WI38 (cell line): ENCODE measurements around the gene APBA1.

Experiments
- H3K4me3 ChIP-seq: 2 replicates; pipeline ENCODE4 v1.5.1; 2011; ENCODE audit warnings: low read depth, mild to moderate bottlenecking, control low read depth, low read length
- TF ChIP-seq, protein P1 (sequence below): IDR thresholded peaks from 2 replicates; pipeline ENCODE4 v1.5.1; 2012; ENCODE audit warnings: low read depth, mild to moderate bottlenecking, control low read depth, low read length

Gene APBA1

DNA sequence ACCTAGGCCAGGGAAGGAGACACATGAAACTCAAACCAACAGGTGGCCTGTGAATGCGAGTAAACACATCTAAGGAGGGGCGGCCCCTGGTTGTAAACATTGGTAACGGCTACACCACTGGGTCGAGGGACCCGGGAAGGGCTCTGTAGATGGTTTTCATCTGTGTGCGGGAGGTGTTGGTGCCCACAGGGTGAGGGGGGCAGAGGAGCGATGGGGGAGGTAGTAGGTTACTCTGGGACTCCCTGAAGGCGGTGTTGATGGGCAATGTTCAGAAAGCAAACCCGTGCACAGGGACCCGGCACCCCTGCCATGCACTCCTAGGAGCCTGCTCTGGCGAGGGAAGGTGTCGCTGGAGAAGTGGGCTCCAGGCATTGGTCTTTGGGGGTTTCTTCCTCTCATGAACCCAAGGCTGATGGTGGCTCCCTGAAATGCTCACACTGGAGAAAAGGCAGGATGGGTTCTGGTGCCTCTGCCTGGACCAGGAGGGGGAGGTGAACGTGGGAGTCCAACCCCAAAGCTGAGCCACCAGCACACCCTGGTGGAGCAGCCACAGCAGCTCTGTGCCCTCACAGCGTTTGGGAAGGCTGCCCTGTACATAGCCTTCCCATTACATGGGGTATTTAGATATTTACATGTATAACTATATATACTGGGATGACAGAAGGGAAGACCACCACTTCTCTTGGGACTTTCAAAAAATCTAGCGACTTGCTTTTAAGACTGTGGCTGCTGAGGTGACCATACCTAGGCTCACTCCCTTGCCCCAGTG is 244.0 kb downstream of the APBA1 start:
- H3K4me3 ChIP-seq, result no peak overlapping the region
- TF ChIP-seq, protein P1, sequence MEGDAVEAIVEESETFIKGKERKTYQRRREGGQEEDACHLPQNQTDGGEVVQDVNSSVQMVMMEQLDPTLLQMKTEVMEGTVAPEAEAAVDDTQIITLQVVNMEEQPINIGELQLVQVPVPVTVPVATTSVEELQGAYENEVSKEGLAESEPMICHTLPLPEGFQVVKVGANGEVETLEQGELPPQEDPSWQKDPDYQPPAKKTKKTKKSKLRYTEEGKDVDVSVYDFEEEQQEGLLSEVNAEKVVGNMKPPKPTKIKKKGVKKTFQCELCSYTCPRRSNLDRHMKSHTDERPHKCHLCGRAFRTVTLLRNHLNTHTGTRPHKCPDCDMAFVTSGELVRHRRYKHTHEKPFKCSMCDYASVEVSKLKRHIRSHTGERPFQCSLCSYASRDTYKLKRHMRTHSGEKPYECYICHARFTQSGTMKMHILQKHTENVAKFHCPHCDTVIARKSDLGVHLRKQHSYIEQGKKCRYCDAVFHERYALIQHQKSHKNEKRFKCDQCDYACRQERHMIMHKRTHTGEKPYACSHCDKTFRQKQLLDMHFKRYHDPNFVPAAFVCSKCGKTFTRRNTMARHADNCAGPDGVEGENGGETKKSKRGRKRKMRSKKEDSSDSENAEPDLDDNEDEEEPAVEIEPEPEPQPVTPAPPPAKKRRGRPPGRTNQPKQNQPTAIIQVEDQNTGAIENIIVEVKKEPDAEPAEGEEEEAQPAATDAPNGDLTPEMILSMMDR, result no peak

DNA sequence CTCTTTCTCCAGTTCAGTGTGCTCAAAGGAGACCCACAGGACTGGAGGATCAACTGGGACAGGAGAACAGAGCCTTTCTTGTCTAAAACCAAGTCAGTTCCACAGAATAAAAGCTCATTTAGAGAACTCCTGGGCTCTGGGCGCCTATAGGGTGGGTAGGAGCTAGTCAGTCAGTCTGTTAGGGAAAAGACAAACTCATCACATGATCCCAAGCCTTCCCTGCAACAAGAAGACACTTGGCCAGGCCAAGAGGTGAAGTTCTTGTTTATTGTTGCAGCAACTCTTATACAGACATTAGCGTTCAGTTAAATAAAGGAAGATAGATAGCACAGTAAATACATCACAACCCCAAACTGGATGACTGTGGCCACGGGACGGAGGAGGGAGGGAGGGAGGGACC is 244.9 kb downstream of the APBA1 start:
- no peak overlapping the region for H3K4me3 ChIP-seq
- TF ChIP-seq, protein P1, result no peak

DNA sequence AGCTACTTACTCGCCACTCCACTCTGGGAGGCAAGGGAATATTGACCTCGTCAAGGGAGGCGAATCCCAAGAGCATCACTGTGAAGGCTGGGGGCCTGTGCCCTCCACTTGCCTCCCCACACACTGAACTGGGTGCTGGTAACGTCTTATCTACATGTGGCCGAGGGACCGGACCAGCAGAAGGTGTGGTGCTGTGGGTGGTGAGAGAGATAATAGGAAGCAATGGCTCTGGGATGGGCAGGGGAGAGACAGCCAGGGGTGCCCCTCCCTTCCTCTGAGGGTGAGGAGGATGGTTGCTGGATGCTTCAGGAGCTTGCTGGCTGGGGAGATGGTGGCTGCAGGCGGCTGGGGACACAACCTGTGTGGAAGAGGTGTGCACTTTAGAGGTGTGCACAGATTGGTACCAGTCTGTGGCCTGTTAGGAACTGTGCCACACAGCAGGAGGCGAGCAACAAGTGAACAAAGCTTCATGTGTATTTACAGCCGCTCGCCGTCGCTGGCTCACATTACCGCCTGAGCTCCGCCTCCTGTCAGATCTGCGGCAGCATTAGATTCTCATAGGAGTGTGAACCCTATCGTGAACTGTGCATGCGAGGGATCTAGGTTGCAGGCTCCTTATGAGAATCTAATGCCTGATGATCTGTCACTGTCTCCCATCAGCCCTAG is 246.9 kb downstream of the APBA1 start:
- TF ChIP-seq, protein P1, result no peak
- no peak overlapping the region for H3K4me3 ChIP-seq

DNA sequence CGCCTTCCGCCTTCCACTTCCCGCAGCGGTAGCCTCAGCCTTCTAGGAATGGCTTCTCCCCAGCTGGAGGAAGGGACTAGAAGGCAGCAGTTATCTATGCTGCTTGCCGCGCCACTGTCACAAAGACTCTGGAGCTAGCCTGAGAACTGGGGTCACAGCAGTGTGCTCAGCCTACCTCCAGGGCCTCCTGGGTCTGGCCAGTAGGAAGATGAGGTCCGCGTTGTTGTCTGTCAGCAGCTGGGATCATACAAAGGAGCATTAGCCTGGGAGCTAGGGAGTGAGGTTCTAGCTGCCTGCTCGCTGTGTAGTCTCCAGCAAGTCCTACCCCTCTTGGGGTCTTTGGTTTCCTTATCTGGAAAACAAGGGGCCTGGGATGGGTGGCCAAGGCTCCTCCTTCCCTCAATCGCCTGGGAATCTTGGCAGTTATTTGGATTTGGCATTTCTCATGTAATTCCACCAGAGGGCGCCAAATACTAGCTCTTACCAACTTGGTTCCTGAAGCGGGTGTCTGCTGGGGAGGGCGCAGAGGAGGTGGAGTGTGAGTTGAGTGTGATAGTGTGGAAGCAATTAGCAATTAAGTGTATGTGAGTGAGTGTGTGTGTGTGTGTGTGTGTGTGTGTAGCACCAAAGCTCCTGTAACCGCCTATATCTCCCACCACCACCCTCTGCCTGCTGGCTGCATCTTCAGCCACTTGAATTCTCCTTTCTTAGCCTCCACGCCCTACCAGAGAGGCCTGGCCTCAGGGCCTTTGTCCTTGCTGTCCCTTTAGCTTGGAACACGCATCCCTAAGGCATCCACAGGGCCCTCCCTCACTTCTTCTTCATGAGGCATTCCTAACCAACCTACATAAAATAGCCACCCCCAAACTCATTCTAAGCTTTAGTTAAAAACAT is 250.0 kb downstream of the APBA1 start:
- TF ChIP-seq, protein P1, result peak; percentile 64
- H3K4me3 ChIP-seq, result no peak overlapping the region

DNA sequence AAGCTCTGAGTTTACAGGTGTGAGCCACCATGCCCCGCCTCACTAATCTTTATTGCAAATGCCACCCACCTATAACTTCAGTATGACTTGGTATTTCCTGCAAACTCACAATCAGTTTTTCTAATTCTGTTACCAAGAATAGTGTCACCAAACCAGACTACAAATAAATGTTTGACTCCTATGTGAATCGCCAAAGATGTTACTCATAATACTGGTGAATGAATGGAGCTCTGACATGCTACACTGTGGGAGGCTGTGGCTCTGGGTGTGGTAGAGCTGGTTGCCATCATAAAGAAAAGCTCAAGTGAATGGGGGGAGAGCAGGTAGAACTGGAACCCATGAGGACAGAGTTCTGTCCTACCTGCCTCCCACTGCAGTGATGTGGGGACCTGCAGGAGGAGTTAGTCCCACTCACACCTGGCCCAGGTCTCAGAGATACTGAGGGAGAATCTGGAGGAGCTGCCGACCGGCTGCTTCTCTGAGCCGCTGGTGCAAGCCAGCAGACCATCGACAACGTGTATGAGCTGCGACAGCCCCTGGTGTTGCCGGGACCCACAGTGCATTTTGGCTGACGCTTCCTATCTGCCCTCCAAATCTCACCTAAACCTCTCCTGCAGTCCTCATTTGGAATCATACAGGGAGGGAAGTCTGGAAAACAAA is 251.4 kb downstream of the APBA1 start:
- H3K4me3 ChIP-seq, result no peak overlapping the region
- TF ChIP-seq, protein P1, result no peak

- H3K4me3 ChIP-seq, result peak overlapping the region; percentile 7; the same call in 1 of the 2 replicates
- TF ChIP-seq, protein P1, result peak; percentile 80
Measured at GRCh38 chr9:69412741-69413150, 259.4 kb downstream of the APBA1 start.
